Right lung (tissue), 5 donors: ENCODE measurements around the gene SLC22A17. TPM values are rescaled to one million over a fixed set of nuclear protein-coding genes. Genes with fewer than 3 reads are reported as not detected.
"Not testable (repeated sequence)": the region's sequence is repeated elsewhere in the genome, so short reads cannot be mapped to it uniquely, and the experiment has no call there.

Experiments
- DNase-seq, 2 donors: peaks; one replicate each; pipeline ENCODE4 v3.0.0-alpha.2; 2013
- polyA plus RNA-seq, 5 donors: library from polyadenylated mRNA; unstranded; fragments of 120-200 nt; gene quantifications; one replicate each; pipeline versions ENCODE4 v1.2.1 to v1.2.3, GENCODE V29; 2013; ENCODE audit warnings: inconsistent platforms in 1 of 5, low replicate concordance in 1 of 5; ENCODE audit not compliant: insufficient read length in 5 of 5, insufficient read depth in 1 of 5

SLC22A17 gene
- polyA plus RNA-seq, 5 donors, result 26.1 to 41.7 (median 33.6) TPM

GRCh38 chr14:23345987-23346692, 6.5 kb downstream of the SLC22A17 start:
- no peak for DNase-seq

- DNase-seq, result no peak
Measured at GRCh38 chr14:23344481-23344880, 8.2 kb downstream of the SLC22A17 start.

DNA sequence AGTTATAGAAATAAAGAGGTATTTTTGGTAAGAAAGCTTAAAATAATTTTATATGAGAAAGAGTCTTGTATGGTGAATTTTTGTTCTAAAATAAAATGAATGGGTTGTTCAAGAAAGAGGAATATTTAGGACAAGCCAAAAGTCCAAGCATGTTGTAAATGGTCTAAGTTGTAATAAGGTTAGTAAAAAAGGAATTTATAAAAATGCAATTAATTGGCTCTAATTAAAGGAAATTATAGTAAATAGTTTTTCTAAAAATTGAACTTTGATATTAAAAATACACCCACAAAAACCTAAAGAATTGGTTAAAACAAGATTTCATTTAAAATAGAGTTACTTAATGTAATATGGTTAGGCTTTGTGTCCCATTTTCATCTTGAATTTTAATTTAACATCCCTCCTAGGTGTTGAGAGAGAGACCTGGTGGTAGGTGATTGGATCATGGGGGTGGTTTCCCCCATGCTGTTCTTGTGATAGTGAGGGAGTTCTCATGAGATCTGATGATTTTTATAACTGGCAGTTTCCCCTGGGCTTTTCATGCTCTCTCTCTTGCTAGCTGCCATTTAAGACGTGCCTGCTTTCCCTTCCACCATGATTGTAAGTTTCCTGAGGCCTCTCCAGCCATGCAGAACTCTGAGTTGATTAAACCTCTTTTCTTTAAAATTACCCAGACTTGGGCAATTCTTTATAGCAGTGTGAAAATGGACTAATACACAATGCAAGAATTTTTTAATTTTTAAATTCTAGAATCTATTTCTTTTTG, 13.0 kb downstream of the SLC22A17 start:
- DNase-seq, result no peak

DNA sequence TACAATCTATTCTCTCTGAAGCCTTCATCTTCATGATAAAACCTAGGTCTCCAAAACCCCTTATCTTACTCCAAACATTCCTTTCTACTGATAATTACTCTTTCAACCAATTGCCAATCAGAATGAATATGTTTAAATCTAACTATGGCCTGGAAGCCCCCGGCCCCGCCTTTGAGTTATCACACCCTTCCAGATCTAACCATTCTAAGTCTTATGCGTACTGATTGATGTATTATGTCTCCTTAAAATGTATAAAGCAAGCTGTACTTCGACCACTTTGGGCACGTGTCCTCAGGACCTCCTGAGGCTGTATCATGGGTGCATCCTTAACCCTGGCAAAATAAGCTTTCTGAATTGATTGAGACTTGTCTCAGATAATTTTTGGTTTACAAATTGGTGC, 17.1 kb downstream of the SLC22A17 start:
- DNase-seq, result no peak

GRCh38 chr14:23327947-23328744, 24.5 kb downstream of the SLC22A17 start:
- DNase-seq, result peak; percentile 51 to 74

DNA sequence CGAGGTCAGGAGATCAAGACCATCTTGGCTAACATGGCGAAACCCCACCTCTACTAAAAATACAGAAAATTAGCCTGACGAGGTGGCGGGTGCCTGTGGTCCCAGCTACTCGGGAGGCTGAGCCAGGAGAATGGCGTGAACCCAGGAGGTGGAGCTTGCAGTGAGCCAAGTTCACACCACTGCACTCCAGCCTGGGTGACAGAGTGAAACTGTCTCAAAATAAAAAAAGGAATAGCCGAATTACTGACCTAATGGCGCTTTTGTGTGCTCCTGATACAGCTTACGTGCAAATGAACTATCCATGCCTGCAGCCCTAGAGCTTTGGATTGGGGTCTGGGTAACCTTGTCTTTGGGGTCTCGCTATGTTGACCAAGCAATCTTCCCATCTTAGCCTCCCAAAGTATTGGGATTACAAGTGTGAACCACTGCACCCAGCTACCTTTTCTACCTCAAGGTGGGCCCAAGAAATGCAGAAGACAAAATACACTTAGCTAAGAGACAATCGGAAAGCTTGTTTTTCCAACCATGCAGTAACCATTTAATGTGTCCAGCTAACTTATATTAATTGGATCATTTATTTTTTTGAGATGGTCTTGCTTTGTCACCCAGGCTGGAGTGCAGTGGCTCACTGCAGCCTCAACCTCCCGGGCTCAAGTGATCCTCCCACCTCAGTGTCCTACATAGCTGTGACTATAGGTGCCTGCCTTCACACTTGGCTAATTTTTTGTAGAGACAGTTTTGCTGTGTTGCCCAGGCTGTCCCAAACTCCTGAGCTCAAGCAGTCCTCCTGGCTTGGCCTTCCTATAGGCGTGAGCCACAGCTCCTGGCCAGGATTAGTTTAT, 26.0 kb downstream of the SLC22A17 start:
- DNase-seq, result no peak

DNA sequence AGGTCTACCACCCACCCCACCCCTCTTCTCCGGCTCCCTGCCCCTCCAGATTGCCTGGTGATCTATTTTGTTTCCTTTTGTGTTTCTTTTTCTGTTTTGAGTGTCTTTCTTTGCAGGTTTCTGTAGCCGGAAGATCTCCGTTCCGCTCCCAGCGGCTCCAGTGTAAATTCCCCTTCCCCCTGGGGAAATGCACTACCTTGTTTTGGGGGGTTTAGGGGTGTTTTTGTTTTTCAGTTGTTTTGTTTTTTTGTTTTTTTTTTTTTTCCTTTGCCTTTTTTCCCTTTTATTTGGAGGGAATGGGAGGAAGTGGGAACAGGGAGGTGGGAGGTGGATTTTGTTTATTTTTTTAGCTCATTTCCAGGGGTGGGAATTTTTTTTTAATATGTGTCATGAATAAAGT, 26.9 kb downstream of the SLC22A17 start:
- not testable (repeated sequence) for DNase-seq

GRCh38 chr14:23324993-23325392, 27.7 kb downstream of the SLC22A17 start:
- no peak for DNase-seq

DNA sequence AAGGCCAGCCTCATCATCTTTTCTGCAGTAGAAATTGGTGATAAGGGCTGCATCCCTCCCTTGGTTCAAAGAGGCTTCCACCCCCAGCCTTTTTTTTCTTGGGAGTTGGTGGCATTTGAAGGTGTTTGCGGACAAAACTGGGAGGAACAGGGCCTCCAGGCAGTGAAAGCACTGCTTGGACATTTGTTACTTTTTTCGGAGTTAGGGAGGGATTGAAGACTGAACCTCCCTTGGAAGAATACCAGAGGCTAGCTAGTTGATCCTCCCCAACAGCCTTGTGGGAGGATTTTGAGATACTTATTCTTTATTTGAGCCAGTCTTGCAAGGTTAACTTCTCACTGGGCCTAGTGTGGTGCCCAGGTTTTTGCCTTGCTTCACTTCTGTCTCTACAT, 28.2 kb downstream of the SLC22A17 start:
- no peak for DNase-seq

GRCh38 chr14:23323838-23324454, 28.7 kb downstream of the SLC22A17 start:
- no peak for DNase-seq

GRCh38 chr14:23322568-23323517, 29.8 kb downstream of the SLC22A17 start:
- no peak for DNase-seq

DNA sequence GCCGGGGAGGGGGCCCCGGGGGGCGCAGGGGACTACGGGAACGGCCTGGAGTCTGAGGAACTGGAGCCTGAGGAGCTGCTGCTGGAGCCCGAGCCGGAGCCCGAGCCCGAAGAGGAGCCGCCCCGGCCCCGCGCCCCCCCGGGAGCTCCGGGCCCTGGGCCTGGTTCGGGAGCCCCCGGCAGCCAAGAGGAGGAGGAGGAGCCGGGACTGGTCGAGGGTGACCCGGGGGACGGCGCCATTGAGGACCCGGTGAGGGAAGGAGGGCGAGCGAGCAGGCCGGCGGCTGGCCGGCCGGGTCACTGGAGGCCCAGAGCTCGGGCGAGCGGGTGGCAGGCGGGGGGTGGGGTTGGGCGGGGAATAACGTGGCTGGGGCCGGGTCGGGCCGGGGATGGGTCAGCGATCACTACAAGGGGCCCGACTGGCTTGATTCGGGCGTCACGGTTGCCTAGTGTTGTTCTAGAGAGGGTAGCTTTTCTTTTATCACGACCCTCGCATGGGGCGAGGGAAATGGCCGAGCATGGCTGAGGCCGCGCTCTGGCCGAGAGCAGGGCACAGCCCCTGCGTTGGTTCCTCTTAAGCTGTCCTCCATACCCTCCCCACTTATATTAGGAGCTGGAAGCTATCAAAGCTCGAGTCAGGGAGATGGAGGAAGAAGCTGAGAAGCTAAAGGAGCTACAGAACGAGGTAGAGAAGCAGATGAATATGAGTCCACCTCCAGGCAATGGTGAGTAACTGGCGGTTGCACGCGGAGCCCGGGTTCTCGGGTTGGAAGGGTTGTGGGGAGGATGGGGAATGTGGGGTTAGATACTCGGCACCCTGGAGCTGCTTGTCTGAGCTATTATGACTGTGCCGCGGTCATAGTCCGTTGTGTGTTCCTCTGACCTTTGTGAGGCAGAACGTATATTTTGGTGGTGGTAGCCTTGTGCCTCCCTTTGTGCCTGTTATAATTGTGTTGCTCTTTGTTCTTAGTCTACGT, 30.8 kb downstream of the SLC22A17 start:
- DNase-seq, result no peak

- peak; percentile 99 to 100 for DNase-seq
Measured at GRCh38 chr14:23320584-23321571, 31.8 kb downstream of the SLC22A17 start, which contains the start of gene PABPN1. Gene PABPN1, plus strand, starts transcription at chr14:23321457. Its CDS starts 13 bp downstream, at chr14:23321470.

DNA sequence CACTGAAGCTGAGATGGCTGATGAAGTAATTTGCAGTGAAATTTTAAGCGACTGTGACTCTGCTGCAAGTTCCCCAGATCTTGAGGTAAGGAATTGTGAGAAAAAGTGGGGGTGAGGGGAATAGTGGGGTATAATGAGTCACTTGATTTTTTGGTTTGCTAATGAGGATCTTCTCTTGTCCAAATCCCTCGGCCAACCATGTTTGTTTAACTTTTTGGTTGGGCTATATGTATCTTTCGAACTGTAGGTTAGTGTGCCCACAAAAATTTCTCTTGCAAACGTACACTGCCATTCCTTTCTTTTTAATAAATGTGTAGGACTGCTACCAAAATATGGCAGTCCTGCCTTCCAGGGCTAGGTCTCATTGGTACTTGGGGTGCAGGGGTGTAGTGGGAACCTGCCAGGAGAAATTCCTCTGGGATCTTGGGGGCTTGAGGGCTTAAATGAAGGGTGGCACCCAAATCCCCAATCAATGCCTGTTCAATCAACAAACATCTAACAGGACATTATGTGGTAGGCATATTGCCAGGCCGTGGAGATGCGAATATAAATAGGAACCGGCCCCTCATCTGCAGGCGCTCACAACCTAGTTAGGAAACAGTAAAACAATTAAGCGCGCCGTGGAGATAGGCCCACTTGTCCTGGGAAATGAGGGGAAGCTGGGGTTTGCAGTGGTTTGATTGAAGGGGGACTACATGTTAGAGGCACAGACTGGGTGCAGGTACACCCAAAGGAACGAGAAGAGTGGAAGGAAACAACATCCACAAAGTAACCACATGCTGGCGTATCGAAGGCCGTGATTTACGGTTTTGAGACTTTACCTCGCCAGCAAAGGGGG, 32.7 kb downstream of the SLC22A17 start:
- no peak for DNase-seq

- DNase-seq, result no peak
Measured at GRCh38 chr14:23316300-23316699, 36.4 kb downstream of the SLC22A17 start.

DNA sequence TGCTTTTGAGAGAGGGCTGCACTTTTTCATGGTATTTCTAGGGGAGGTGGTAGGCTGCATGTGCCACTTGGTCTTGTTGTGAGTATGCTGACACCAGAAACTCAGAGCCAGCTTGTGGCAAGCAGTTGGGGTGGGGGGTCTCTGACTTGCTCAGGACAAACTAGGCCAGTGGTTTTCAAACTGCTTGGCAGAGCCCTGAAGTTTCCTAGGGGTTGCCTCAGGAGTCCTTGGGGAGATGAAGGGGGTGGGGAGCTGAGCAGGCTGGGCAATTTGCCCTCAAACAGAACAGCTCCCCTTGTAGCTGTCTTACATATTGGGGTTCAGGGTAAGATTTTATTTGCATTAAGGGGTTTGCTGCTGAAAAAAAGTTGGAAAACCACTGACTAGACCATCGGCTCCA, 42.1 kb downstream of the SLC22A17 start:
- DNase-seq, result no peak
